Left cardiac atrium (tissue), 4 donors: ENCODE data around the gene PEPD. TPM values are rescaled to one million over a fixed set of nuclear protein-coding genes. Genes with fewer than 3 reads are reported as not detected.
"Not testable (repeated sequence)": the region's sequence is repeated elsewhere in the genome, so short reads cannot be mapped to it uniquely, and the experiment has no call there.

Source experiments
- ATAC-seq, 2 donors: fragments of 200-7000 bp; cut with Tn5 transposase; one replicate each; pipeline ENCODE4 v1.9.1; 2020; ENCODE audit warnings: mild to moderate bottlenecking in 2 of 2, moderate library complexity in 2 of 2
- DNase-seq: peaks from one replicate; pipeline ENCODE4 v3.0.0-alpha.2; 2020
- intact Hi-C, 2 donors: fragments of 100-400 bp; cut with DNase I; formaldehyde crosslinking; loops; one replicate each; pipeline versions ENCODE4 v1.14.1 to v1.15.1; 2022 to 2023
- total RNA-seq, 2 donors: library from RNA; stranded (reverse); fragmentation: NEBNext Ultra II Directional; extraction: Animal tissue kit (Norgen Biotek cat#: 25700); gene quantifications; one replicate each; pipeline ENCODE4 v1.2.1, GENCODE V29; 2021
- donor health status: DM: no; HTN: yes; CAD: no.
- donor health status: DM: no; HTN: yes; CAD: no; lungs with severe emphysema.
- donor health status: DM: yes; HTN: yes; CAD: no.
- donor health status: Dilated cardiomyopathy.

PEPD gene
- total RNA-seq, 2 donors from 2014 or later, result 40.3 to 51.7 TPM

GRCh38 chr19:33501693-33502356, 19.8 kb downstream of the PEPD start:
- intact Hi-C loops, result no loop called here
- no peak for DNase-seq
- no peak for ATAC-seq

DNA sequence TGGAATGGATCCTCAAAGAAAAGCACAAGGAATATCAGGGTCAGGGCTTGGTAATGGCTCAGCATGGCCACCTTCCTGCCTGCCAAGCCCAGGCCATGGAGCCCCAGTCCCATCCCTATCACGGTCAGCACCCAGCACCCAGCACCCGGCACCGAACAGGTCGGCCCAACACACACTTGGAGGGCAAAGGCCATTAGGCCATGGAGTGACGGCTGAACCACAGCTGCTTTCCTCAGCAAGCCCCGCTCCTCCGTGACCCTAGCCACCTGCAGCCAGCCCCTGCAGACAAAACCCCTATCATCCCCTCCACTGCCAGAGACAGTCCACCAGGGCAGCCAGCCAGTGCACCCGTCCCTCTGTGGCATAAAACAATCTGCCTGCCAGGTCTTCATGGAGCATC, 20.6 kb downstream of the PEPD start:
- ATAC-seq (no peak), DNase-seq (no peak)
- intact Hi-C loops, result no loop called here

DNA sequence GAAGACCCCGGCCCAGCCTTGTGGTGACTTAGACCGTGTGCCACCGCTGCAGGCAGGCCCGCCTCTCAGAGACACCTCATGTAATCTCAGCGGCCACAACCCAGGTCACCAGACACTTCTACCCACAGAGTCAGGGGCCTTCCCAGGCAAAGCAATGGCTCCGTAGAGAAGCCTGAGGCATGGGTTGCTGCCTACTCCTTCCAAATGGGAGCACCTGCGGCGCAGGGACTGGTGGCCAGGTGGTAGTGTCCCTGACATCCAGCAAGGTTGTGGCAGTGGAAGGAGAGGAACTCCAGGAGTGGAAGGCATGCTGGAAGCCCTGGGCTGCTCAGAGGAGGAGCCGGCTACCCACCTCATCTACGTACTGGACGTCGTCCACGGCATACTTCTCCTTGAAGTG, 21.0 kb downstream of the PEPD start:
- intact Hi-C loops, result no loop called here
- ATAC-seq, result no peak
- no peak for DNase-seq

- DNase-seq (no peak), ATAC-seq (no peak)
- intact Hi-C loops, result no loop called here
These were observed 21.7 kb downstream of the PEPD start for GRCh38 chr19:33499671-33500506.

DNA sequence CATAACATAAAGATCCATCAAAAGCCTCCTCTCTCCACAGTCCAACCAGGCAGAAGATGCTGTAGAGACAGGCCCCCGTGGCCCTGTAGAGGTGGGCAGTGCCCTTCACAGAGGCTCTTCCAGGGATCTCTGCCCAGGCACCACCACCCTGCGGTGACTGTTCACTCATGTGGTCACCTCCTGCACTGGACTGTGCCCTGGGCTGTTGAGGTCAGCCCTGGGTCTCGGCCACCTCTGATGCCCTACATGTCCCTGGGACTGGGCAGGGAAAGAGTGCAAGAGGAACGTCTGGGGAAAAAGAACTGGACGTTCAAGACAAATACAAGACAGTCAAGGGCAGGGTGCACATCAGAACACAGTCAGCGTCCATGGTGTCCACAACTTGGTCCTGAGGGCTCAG, 22.3 kb downstream of the PEPD start:
- intact Hi-C loops, result no loop called here
- DNase-seq, result no peak

GRCh38 chr19:33498391-33499000, 23.1 kb downstream of the PEPD start:
- ATAC-seq, result no peak
- intact Hi-C loops, result no loop called here
- no peak for DNase-seq

More for the DNA sequence above, 22.3 kb downstream of the PEPD start:
- ATAC-seq, result no peak

GRCh38 chr19:33497778-33498175, 23.8 kb downstream of the PEPD start:
- ATAC-seq (no peak), DNase-seq (no peak)
- intact Hi-C loops, result no loop called here

DNA sequence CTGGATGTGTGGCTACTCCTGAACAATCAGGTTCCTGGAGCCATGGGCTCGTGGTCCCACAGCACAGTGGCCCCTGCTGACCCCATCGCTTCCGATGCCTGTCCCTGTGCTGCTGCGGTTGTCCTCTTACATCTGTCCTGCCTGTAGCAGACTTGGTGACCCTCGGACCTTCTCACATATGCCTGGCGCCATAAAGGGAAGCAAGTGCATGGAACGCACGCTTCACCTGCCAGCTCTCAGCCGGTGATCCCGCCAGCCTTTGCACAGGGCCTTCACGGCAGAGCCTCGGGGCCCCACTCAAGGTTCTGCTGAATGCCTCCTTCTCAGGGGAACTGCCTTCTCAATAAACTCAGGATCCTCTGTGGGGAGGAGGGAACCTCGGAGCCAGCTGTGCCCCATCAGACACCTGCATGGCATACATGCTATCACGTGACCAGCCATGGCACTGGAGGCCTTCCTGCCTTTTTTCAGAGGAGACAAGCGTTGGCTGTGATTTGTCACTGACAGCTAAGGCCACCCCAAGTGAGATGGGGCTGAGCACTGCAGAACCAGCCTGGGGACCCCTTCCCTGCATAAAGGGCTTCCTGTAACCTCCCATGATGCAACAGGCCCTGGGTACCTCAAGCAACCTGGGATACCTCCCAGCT, 24.3 kb downstream of the PEPD start:
- no peak for DNase-seq
- intact Hi-C loops, result no loop called here
- ATAC-seq, result no peak

DNA sequence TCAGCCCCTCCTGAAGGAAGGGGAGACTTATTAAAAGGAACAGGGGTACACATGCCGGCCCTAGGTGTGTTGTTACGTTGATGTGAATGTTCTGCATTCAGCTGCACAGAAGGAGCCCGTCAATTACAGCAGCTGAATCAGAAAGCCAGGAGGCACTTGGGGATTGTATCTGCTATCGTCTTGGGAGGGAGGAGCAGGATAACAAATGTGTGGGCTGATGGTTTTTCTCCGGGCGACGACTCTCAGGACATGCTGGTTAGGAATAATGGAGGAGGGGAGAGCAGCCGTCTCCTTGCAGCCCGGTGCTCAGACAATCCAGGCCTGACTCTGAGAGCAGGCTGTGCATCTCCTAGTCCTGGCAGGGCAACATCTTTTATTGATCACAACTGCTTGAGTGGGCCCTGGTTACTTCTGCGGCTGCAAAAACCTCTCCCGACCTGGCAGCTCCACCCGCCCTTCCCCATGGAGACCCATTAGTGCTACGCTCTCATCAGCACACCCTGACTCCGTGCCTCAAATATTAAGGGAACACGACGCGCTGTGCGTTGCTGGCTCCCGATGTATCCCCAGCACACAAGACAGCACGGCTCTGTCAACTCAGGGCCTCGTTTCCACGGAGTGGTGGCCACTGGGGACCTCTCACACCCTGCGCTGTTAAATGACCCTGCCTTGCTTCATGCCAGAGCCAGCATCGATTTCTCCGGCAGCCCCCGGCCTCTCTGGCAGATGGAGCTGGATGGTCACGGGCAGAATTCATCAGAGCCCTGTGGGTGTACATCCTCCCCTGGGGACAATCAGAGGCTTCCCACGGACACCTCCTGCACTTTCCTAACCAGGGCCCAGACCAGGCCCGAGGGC, 25.3 kb downstream of the PEPD start:
- ATAC-seq (no peak), DNase-seq (no peak)
- intact Hi-C loops, result no loop called here

GRCh38 chr19:33493401-33494275, 28.0 kb downstream of the PEPD start:
- intact Hi-C loops, result no loop called here
- no peak for DNase-seq
- ATAC-seq, result no peak

DNA sequence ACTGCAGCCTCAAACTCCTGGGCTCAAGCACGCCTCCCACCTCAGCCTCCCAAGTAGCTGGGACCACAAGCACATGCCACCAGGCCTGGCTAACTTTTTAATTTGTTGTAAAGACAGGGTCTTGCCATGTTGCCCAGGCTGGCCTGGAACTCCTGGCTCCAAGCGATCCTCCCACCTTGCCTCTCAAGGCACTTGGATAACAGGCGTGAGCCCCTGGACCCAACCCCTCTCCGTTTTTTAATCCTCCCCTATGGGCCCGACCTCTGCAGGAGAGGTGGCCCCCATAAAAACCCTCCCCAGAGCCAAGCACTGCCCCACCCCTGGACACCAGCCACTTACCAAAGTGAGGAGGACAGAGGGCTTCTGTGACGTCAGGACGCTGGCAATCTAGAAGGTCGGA, 28.6 kb downstream of the PEPD start:
- DNase-seq (no peak), ATAC-seq (no peak)
- intact Hi-C loops, result no loop called here

DNA sequence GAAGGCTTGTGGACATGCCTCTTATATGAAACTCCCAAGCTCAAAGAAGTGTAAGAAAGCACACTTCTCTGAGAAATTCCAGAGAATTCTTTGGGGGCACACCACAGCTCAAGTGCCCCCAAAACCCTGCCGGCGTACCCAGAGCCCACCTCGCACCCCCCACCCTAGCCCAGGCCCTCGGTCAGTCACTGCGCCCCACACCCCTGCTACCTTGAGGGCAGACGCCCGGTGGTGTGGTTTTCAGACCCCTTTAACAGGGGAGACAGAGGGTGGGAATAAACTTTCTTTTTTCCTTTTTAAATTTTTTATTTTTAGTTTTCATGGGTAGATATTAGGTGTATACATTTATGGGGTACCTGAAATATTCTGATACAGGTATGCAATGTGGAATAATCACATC, 29.5 kb downstream of the PEPD start:
- intact Hi-C loops, result no loop called here
- ATAC-seq (no peak), DNase-seq (no peak)

GRCh38 chr19:33490596-33490995, 31.0 kb downstream of the PEPD start:
- intact Hi-C loops, DNase-seq, ATAC-seq: not testable (repeated sequence)

- no peak for ATAC-seq
- intact Hi-C loops, result no loop called here
- no peak for DNase-seq
These were observed 31.5 kb downstream of the PEPD start for GRCh38 chr19:33490041-33490451.

GRCh38 chr19:33488826-33489225, 32.8 kb downstream of the PEPD start:
- DNase-seq (no peak), ATAC-seq (no peak)
- intact Hi-C loops, result no loop called here

DNA sequence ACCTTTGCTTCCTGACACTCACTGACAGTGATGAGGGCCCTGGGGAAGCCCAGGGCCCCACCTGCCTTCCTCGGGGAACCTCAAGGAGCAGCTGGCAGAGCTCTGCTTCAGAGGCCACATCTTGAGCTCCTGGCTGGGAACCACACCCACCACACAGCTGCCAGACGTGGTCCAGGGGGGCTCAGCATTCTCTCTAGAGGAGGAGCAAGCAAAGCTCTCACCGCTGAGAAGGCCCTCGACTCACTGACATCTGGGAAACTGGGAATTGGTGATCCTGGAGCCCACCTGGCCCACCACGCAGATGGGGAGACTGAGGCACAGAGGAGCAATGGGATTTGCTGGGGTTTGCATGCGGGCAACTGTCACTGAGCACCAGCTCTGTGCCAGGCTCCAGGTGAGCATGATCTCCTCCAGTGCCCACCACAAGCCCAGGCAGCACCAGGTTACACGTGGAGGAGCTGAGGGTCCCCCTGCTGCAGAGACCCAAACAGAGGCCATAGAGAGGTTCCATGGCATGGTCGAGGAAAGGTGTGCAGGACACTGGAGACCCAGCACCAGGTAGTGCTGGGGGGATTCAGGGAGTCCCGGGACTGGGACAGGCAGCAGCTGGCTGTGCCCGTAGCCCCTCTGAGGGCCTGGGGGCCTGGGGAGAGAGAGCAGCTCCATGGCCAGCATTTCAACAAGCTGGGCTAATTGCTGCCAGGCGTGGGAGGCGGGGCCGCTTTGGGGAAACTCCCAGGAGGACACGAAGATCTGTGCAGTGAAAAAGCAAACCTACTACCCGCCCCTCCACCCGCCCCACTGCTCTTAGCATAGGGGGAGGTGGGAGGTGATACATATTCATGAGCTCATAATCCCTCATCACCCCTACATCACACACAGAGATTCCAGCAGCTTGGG, 33.4 kb downstream of the PEPD start:
- intact Hi-C loops, result no loop called here
- DNase-seq, result no peak
- no peak for ATAC-seq
